SJCRH30 (cell line): ENCODE measurements around the gene GMDS. TPM values are rescaled to one million over a fixed set of nuclear protein-coding genes. Genes with fewer than 3 reads are reported as not detected.
A peak's percentile ranks its signal among the peaks of the same experiment; 100 is the strongest.

Experiments
- DNase-seq, 2 experiments: peaks; one replicate each; pipeline ENCODE4 v3.0.0-alpha.2; 2015 to 2020
- H3K27ac ChIP-seq: fragments of 250-450 bp; sonication (Bioruptor Pico); 2 replicates; pipeline ENCODE4 v1.5.1; 2020; ENCODE audit warnings: mild to moderate bottlenecking, moderate library complexity
- H3K27me3 ChIP-seq: fragments of 250-450 bp; sonication (Bioruptor Pico); 2 replicates; pipeline ENCODE4 v1.5.1; 2020; ENCODE audit warnings: mild to moderate bottlenecking, moderate library complexity
- H3K36me3 ChIP-seq: fragments of 250-450 bp; sonication (Bioruptor Pico); 2 replicates; pipeline ENCODE4 v1.5.1; 2020; ENCODE audit warnings: mild to moderate bottlenecking, moderate library complexity
- H3K4me1 ChIP-seq: fragments of 250-450 bp; sonication (Bioruptor Pico); 2 replicates; pipeline ENCODE4 v1.5.1; 2020; ENCODE audit warnings: mild to moderate bottlenecking, moderate library complexity
- H3K4me3 ChIP-seq: fragments of 250-450 bp; sonication (Bioruptor Pico); 2 replicates; pipeline ENCODE4 v1.5.1; 2020; ENCODE audit warnings: mild to moderate bottlenecking, moderate library complexity
- H3K9me3 ChIP-seq: fragments of 250-450 bp; sonication (Bioruptor Pico); replicated peaks from 2 replicates; pipeline ENCODE4 v1.5.1; 2020; ENCODE audit warnings: mild to moderate bottlenecking, moderate library complexity
- total RNA-seq: library from RNA; depleted of rRNA; stranded (reverse); fragments of >200 nt; shearing (Covaris generic); gene quantifications from 2 replicates; pipeline ENCODE4 v1.2.3, GENCODE V29; 2014

The GMDS gene
- total RNA-seq, 1 experiment from 2014 or later, result 7.9 TPM

GRCh38 chr6:2249126-2249525 is 3.7 kb upstream of the GMDS start:
- Histone ChIP-seq H3K27me3 (no peaks in the 10 kb centered on the region), H3K4me1 (no peaks in the 10 kb centered on the region), H3K27ac (no peak overlapping the region), H3K4me3 (no peak overlapping the region), H3K9me3 (no peaks in the 10 kb centered on the region), H3K36me3 (no peaks in the 10 kb centered on the region)
- no peak for DNase-seq

GRCh38 chr6:2247664-2248063 is 2.3 kb upstream of the GMDS start:
- Histone ChIP-seq H3K4me1 (no peaks in the 10 kb centered on the region), H3K27me3 (no peaks in the 10 kb centered on the region), H3K9me3 (no peaks in the 10 kb centered on the region), H3K36me3 (no peaks in the 10 kb centered on the region), H3K27ac (no peak overlapping the region), H3K4me3 (no peak overlapping the region)
- DNase-seq, result no peak

GRCh38 chr6:2245877-2246863 is 765 bp upstream of the GMDS start:
- Histone ChIP-seq H3K9me3 (no peaks in the 10 kb centered on the region), H3K4me3 (peak overlapping the region; percentile 95), H3K36me3 (no peaks in the 10 kb centered on the region), H3K27me3 (no peaks in the 10 kb centered on the region), H3K27ac (peak overlapping the region; percentile 75), H3K4me1 (no peaks in the 10 kb centered on the region)
- DNase-seq, result peak; percentile 66 to 70

GRCh38 chr6:2244261-2245102 is 923 bp downstream of the GMDS start:
- Histone ChIP-seq H3K36me3 (no peaks in the 10 kb centered on the region), H3K27ac (no peak overlapping the region), H3K9me3 (no peaks in the 10 kb centered on the region), H3K4me3 (peak overlapping the region; percentile 95), H3K27me3 (no peaks in the 10 kb centered on the region), H3K4me1 (no peaks in the 10 kb centered on the region)
- no peak for DNase-seq

GRCh38 chr6:2242311-2242710 is 3.1 kb downstream of the GMDS start:
- Histone ChIP-seq H3K36me3 (no peaks in the 10 kb centered on the region), H3K4me3 (no peak overlapping the region), H3K9me3 (no peaks in the 10 kb centered on the region), H3K27me3 (no peaks in the 10 kb centered on the region), H3K27ac (no peak overlapping the region), H3K4me1 (no peaks in the 10 kb centered on the region)
- DNase-seq, result no peak

- H3K9me3 ChIP-seq, result no peaks in the 10 kb centered on the region
- no peak overlapping the region for H3K27ac ChIP-seq
- DNase-seq, result no peak
- no peaks in the 10 kb centered on the region for H3K27me3 ChIP-seq
- no peaks in the 10 kb centered on the region for H3K36me3 ChIP-seq
- no peak overlapping the region for H3K4me3 ChIP-seq
- H3K4me1 ChIP-seq, result no peaks in the 10 kb centered on the region
Observed at GRCh38 chr6:2240961-2241360, 4.4 kb downstream of the GMDS start.

- no peaks in the 10 kb centered on the region for H3K36me3 ChIP-seq
- DNase-seq, result no peak
- H3K4me3 ChIP-seq, result no peak overlapping the region
- no peaks in the 10 kb centered on the region for H3K9me3 ChIP-seq
- no peaks in the 10 kb centered on the region for H3K4me1 ChIP-seq
- no peaks in the 10 kb centered on the region for H3K27me3 ChIP-seq
- H3K27ac ChIP-seq, result no peak overlapping the region
Observed at GRCh38 chr6:2237001-2237400, 8.4 kb downstream of the GMDS start.

- no peak for DNase-seq
- Histone ChIP-seq H3K4me1 (peaks cover 3% of the 10 kb centered on the region; the same call in 1 of the 2 replicates), H3K36me3 (no peaks in the 10 kb centered on the region), H3K4me3 (no peak overlapping the region), H3K9me3 (no peaks in the 10 kb centered on the region), H3K27ac (no peak overlapping the region), H3K27me3 (no peaks in the 10 kb centered on the region)
Observed at GRCh38 chr6:2235777-2236495, 9.5 kb downstream of the GMDS start.

GRCh38 chr6:2232445-2232844 is 13.0 kb downstream of the GMDS start:
- H3K9me3 ChIP-seq, result no peaks in the 10 kb centered on the region
- no peak for DNase-seq
- no peaks in the 10 kb centered on the region for H3K27me3 ChIP-seq
- no peak overlapping the region for H3K4me3 ChIP-seq
- H3K36me3 ChIP-seq, result no peaks in the 10 kb centered on the region
- no peak overlapping the region for H3K27ac ChIP-seq
- H3K4me1 ChIP-seq, result peaks cover 3% of the 10 kb centered on the region; the same call in 1 of the 2 replicates

GRCh38 chr6:2231438-2231837 is 14.0 kb downstream of the GMDS start:
- no peak overlapping the region for H3K4me3 ChIP-seq
- no peaks in the 10 kb centered on the region for H3K9me3 ChIP-seq
- DNase-seq, result no peak
- H3K36me3 ChIP-seq, result no peaks in the 10 kb centered on the region
- H3K27me3 ChIP-seq, result no peaks in the 10 kb centered on the region
- no peak overlapping the region for H3K27ac ChIP-seq
- peaks cover 3% of the 10 kb centered on the region; the same call in 1 of the 2 replicates for H3K4me1 ChIP-seq

- no peak for DNase-seq
- H3K27me3 ChIP-seq, result no peaks in the 10 kb centered on the region
- no peaks in the 10 kb centered on the region for H3K36me3 ChIP-seq
- no peaks in the 10 kb centered on the region for H3K9me3 ChIP-seq
- peaks cover 3% of the 10 kb centered on the region; the same call in 1 of the 2 replicates for H3K4me1 ChIP-seq
- no peak overlapping the region for H3K4me3 ChIP-seq
- H3K27ac ChIP-seq, result no peak overlapping the region
Observed at GRCh38 chr6:2230659-2231277, 14.6 kb downstream of the GMDS start.

GRCh38 chr6:2229742-2230141 is 15.7 kb downstream of the GMDS start:
- peaks cover 3% of the 10 kb centered on the region; the same call in 1 of the 2 replicates for H3K4me1 ChIP-seq
- no peak overlapping the region for H3K27ac ChIP-seq
- no peaks in the 10 kb centered on the region for H3K9me3 ChIP-seq
- no peaks in the 10 kb centered on the region for H3K27me3 ChIP-seq
- no peaks in the 10 kb centered on the region for H3K36me3 ChIP-seq
- no peak for DNase-seq
- H3K4me3 ChIP-seq, result no peak overlapping the region

- no peaks in the 10 kb centered on the region for H3K9me3 ChIP-seq
- no peak for DNase-seq
- H3K4me1 ChIP-seq, result peaks cover 3% of the 10 kb centered on the region; the same call in 1 of the 2 replicates
- no peak overlapping the region for H3K4me3 ChIP-seq
- no peaks in the 10 kb centered on the region for H3K27me3 ChIP-seq
- no peaks in the 10 kb centered on the region for H3K36me3 ChIP-seq
- no peak overlapping the region for H3K27ac ChIP-seq
Observed at GRCh38 chr6:2229039-2229438, 16.4 kb downstream of the GMDS start.

- Histone ChIP-seq H3K4me1 (peaks cover 3% of the 10 kb centered on the region; the same call in 1 of the 2 replicates), H3K4me3 (no peak overlapping the region), H3K36me3 (no peaks in the 10 kb centered on the region), H3K9me3 (no peaks in the 10 kb centered on the region), H3K27me3 (no peaks in the 10 kb centered on the region), H3K27ac (no peak overlapping the region)
- DNase-seq, result no peak
Observed at GRCh38 chr6:2228392-2228791, 17.0 kb downstream of the GMDS start.
